GM18520 (cell line): Measurements from ENCODE around the gene SNX24.
"Not testable (repeated sequence)": the region's sequence is repeated elsewhere in the genome, so short reads cannot be mapped to it uniquely, and the experiment has no call there.

ENCODE experiments used
- ATAC-seq: cut with Tn5 transposase; IDR thresholded peaks from one replicate; pipeline ENCODE4 v1.9.1; 2021; ENCODE audit not compliant: unreplicated experiment

SNX24 gene

GRCh38 chr5:122870219-122870856 lies 24.9 kb downstream of the SNX24 start:
- ATAC-seq: no peak

- ATAC-seq: no peak
Observed at GRCh38 chr5:122871661-122872060, 26.2 kb downstream of the SNX24 start.

DNA sequence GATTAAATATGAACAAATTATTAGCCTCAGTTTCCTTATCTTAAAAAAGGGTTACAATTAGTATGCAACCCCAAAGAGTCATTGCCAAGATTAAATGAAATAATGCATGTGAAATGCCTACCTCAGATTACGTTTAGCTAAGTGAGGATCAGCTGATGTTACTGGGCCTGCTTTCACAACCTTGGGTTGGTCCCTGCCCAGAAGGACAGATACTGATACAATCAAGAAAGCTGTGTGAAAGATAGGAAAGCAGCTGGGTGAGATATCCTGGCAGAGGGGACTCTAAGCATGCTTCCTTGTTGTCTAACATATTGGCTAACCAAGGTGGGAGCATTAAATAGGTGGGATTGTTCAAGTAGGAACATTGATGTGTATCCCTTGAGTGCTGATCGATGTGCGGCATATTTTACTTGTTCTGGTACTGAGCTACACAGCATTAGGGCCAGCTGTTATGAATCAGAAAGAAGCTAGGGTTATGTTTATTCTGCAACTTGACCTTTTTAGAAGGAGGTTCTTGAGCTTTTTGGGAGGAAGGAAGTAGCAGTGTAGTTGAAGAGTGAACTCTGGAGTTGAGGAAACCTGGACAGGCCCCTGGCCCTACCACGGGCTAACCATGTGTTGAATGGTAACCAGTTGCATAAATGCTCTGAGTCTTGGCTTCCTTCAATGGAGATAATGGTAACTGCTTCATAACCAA lies 28.9 kb downstream of the SNX24 start:
- no peak for ATAC-seq

DNA sequence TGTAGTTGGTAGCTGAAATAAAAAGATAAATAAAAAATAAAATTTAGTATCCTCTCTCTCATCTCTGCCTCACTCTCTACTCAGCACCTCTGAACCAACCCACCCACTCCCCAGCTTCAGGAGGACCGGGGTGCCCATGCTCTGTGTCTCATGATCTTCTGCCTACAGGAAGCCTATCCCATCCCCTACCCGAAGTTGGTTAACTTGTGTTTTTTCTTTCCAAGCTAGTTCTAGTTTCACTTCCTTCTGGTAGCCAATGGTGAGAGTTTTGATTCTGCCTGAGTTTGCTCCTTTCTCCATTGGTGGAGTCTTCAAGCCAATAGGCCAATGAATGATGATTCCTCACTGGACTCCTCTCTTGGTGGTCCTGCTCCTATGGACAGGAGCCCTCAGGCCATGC lies 32.1 kb downstream of the SNX24 start:
- ATAC-seq: no peak

- no peak for ATAC-seq
Observed at GRCh38 chr5:122879076-122879475, 33.7 kb downstream of the SNX24 start.

DNA sequence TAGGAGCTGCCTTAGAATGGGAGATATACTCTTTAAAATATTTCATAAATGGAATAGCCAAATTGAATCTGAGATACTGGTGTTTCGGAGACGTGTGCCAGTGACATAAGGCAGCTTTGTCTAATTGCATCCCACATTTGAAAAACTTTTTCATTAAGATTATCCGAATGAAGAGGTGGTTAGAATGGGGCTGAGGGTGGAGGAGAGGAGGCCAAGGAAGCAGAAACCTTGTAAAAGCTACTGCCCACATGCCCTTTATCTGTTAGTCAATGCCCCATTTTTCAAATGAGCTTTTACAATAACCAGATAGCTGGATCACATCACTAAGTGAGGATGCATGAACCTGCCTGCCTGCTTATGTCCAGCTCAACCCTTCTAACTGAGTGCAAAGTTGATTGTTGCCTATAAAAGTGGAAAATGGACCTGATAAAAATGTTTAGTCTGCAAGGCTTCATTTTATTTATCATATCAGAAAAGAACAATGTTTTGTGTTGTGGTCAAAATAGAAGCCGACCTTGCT lies 34.8 kb downstream of the SNX24 start:
- no peak for ATAC-seq

- ATAC-seq: peak; percentile 79
Observed at GRCh38 chr5:122880749-122881148, 35.3 kb downstream of the SNX24 start.

DNA sequence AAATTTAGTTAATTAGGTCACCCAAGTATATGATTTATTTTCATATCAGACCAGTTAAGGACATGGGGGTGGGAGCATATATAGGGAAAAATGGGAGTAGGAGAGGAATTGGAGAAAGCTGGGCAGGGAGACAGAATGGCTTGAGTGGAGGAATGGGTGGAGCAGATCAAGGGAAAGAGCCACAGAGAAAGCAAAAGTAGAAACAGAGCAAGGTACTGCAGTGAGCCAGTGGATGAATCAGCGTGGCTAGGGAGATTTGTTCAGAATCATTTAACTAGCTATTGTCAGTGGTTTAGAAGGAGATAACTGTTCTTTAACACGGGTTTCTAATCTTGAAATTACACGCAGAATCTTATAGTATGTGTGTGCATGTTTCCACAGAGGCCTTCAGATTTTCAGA lies 37.4 kb downstream of the SNX24 start:
- ATAC-seq: no peak

GRCh38 chr5:122885045-122885517 lies 39.7 kb downstream of the SNX24 start:
- ATAC-seq: no peak

DNA sequence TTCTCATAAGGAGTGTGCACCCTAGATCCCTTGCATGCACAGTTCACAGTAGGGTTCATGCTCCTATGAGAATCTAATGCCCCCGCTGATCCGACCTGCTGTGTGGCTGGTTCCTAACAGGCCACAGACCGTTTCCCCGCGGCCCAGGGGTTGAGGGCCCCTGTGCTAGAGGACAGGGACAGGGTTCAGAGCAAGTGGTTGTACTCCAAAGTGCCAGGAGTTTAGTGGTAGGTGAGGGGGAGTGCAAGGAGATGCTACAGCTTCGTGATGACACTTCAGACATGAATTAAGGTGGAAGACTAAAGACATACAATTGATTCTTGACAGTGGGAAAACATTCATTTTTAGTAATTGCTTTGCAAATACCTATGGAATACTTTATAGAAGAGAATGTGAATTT lies 40.5 kb downstream of the SNX24 start:
- no peak for ATAC-seq

- no peak for ATAC-seq
Observed at GRCh38 chr5:122895141-122895540, 49.7 kb downstream of the SNX24 start.

DNA sequence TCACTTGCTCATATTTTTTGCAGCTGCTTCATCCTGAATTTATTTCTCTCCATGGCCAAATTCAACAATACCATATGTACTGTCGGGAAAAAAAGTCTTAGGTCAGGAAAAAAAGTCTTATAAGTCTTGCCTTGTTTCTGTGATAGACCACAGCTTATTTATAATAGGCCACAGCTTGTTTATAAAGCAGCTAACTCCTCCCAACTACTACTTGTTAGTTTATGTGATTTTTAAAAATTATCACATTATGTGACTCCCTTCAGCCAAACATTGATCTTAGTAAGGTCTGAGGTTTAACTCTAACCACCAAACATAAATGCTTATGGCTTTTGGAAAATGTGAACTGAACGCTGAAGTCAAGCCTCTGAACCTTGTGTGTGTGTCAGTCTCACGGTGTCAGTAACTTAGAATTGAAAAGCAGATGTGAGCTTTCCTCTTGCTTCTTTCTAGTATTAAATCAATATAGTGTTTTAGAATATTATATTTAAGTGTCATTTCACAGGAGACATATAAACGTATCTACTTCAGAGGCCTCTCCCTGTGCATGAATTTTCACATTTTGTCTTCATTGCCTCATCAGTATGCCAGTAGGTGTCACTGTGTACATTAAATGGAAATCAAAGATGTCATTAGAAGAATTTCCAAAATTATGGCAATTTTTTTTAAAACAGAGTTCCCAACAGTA lies 51.3 kb downstream of the SNX24 start:
- no peak for ATAC-seq

GRCh38 chr5:122897283-122897602 lies 51.8 kb downstream of the SNX24 start:
- ATAC-seq: no peak

DNA sequence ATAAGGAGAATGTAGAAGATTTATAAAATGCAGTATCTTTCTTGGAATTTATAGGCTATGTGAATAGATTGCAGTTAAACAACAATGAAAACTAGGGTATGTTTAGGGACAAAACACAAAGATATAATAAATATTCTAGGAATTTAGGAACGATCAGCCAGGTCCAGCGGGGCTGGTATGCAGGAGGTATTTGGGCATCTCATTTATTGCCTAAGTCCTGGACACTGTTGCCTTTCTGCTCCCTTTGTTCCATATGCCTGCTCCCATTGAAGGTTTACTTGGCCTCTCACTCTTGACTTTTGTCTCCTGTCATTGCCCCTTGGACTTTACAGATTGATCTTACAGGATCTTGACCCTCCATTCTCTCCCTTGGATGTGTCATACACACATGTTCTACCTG lies 55.9 kb downstream of the SNX24 start:
- ATAC-seq: no peak

DNA sequence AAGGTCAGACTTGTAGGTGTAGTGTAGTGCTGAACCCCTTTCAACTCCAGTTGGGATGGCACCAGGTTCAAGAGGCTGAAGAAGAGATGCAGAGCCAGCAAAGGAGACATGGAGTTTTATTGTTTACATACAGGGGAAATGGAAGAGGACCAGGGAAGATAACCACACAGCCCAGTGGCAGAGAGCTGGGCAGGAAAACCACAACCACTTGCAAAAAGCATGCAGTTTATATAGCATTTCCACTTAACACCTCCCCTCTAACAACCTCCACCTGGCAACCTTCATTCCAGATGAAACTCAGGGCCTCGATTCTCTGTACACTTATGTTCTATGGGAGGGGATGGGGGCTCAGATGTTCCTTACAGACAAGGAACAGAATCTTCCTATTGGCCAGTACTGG lies 56.9 kb downstream of the SNX24 start:
- no peak for ATAC-seq

DNA sequence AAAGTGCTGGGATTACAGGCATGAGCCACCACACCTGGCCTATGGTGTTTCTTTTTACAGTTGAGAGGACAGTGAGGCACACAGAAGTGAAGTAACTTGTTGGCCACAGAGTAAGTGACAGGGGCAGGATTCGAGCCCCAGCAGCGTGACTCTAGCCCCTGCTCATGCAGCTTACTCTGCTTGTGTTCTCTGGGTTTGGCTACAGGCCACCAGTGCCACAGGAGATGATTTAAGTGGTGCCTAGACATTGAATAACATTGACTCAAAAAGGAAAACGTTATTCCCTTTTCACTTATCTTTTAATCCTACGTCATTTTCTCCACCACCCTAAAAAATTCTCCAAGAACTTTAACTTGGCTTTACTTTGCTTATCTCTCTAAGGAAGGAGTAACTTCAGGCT lies 61.4 kb downstream of the SNX24 start:
- no peak for ATAC-seq

- no peak for ATAC-seq
Observed at GRCh38 chr5:122907276-122907675, 61.9 kb downstream of the SNX24 start.

GRCh38 chr5:122908108-122908507 lies 62.7 kb downstream of the SNX24 start:
- ATAC-seq: no peak

- ATAC-seq: no peak
Observed at GRCh38 chr5:122908662-122909061, 63.2 kb downstream of the SNX24 start.

DNA sequence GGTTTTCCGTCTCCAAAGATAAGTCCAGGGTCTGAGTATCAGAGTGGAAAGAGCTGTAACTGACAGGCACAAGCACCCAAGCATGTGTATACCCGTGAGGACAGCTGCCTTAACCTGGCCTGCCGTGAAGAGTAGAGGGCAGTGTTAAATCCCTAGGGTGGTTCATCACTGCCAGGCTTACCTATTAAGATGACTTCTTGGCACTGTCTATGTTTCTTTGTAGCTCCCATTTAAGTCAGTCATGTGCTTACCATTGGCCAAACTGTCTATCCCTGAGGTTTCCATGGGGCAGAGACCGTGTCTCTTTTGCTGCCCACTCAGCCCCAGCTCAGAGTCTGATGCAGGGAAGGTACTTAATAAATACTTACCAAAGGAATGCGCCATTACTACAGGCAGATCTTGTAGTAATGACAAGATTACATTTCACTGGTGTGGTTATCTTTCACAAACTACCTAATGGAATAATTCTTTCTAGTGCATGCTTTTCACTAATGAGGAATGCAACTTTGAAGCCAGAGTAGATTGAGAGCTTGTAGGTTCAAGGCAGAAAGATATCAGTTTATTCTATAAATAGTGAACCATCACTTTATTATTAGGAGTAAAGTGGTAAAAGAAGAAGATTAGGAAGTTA lies 64.2 kb downstream of the SNX24 start:
- ATAC-seq: no peak

DNA sequence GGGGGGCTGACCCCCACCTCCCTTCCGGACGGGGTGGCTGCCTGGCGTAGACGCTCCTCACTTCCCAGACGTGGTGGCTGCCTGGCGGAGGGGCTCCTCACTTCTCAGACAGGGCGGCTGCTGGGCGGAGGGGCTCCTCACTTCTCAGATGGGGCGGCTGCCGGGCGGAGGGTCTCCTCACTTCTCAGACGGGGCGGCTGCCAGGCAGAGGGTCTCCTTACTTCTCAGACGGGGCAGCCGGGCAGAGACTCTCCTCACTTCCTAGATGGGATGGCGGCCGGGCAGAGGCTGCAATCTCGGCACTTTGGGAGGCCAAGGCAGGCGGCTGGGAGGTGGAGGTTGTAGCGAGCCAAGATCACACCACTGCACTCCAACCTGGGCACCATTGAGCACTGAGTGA lies 68.0 kb downstream of the SNX24 start:
- ATAC-seq: not testable (repeated sequence)
